Measurements from ENCODE around the gene RAB11B.

DNA sequence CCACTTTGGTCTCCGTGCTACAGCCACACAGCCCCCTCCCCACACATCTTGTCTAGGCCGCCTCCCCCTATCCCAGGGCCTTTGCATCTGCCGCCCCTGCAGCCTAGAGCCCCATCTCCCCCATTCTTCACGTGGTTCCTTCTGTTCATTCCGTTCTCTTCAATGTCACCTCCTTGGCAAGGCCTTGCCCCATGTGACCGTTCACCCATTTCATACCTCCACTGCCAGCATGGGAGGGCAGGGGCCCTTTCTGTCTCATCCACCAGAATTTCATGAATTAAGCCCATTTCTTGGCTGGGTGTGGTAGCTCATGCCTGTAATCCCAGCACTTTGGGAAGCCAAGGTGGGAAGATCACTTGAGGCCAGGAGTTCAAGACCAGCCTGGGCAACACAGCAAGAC, 38.9 kb downstream of the RAB11B start:
- TF ChIP-seq EZH2 (IDR thresholded peaks at IDR 0.05; ENCODE audit: insufficient read depth, poor library complexity, severe bottlenecking), result no peak
- no peak for TF ChIP-seq EZH2phosphoT487 (IDR thresholded peaks at IDR 0.05; ENCODE audit: insufficient read depth, low read depth)

Measured in GM23248 (cell line).